Colon (tissue), 2 donors: ENCODE results near the gene CTSF.
"Not testable (repeated sequence)": the region's sequence is repeated elsewhere in the genome, so short reads cannot be mapped to it uniquely, and the experiment has no call there.

ENCODE experiments used
- FAIRE-seq: peaks from 2 replicates; lab custom pipeline; 2012; peaks lifted over from hg19 to GRCh38; lab: Jason Lieb, UNC
- donor health status: control.
- donor health status: control.

Gene CTSF

DNA sequence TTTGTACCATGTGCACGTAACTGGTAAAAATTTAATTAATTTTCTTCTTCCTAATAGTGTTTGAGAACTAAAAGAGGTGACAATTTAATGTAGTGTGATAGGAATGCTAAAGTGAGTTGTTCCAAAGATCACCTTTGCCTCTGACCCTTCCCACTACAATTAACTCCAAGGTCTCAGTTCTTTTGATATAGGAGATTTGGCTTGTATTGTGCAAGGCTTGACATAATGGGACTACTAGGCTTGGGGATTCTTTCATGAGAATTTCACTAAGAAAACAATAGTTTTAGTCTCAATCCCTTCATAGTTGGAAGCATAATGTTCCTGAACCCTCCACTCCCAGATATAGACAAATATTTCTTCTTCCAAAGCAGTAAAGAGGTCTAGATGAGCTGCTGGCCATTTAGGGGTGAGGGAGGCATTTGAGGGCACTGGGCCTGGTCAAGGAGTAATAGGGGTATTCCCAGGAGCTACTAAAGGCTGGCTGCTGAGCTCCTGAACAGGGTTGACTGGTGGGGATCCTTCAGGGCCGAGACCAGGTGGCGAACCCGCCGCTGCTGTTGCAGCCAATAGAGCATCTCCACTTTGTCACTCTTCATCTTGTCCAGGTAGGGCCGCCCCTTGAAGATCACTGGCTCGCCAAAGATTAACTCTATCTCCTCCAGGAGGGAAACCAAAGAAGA, 21.7 kb upstream of the CTSF start:
- FAIRE-seq, result no peak

DNA sequence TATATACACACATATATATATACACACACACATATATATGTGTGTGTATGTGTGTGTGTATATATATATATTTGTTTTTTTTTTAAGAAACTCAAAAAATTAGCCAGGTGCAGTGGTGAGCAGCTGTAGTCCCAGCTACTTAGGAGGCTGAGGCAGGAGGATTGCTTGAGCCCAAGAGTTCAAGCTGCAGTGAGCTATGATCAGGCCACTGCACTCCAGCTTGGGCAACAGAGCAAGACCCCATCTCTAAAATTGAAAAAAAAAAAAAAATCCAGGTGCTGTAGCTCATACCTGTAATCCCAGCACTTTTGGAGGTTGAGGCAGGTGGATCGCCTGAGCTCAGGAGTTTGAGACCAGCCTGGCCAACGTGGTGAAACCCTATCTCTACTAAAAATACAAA, 20.9 kb upstream of the CTSF start:
- FAIRE-seq, result not testable (repeated sequence)

DNA sequence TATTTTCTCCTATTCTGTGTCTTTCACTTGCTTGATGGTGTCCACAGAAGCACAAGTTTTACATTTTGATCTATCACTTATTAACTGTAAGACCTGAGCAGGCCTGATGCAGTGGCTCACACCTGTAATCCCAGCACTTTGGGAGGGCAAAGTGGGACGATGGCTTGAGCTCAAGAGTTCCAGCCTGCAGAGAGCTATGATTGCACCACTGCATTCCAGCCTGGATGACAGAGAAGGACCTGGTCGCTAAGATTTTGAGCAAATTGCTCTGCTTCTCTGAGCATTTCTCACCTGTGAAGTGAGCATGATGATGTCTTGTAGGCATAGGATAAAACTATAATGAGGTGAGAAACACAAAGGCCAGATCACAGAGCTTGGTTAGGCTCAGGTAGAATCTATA, 17.7 kb upstream of the CTSF start:
- FAIRE-seq, result no peak

DNA sequence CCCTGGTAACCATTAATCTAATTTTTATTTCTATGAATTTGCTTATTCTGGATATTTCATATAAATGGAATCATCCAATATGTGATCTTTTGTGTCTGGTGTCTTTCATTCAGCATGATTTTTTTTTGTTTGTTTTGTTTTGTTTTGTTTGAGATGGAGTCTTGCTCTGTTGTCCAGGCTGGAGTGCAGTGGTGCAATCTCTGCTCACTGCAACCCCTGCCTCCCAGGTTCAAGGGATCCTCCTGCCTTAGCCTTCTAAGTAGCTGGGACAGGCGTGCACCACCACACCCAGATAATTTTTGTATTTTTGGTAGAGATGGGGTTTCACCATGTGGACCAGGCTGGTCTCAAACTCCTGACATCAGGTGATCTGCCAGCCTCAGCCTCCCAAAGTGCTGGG, 17.0 kb upstream of the CTSF start:
- not testable (repeated sequence) for FAIRE-seq

DNA sequence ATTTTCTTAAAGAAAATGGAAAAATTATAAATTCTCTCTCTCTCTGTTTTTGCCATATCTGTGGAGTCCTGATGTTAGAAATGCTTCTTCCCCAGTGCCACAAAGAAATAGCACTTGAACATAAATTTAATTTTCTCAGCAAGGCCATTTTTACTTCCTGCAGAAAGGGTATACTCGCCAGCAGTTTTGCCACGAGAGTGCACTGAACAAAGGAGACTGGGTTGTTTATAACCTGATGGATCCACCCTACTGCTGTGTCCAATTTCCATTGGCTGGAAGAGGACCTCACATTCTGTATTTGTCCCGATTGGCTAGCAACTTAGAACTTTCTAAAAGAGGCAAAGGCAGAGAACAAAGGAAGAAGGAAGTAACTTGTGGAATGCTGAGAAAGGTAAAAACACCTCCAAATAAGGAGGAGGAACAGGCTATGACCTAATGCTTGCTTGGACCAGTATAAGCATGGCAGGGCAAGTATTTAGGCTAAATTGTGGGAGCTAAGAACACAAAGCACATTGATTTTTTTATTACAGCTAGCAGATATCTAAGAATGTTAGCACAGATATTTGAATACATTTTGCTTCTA, 14.2 kb upstream of the CTSF start:
- not testable (repeated sequence) for FAIRE-seq

DNA sequence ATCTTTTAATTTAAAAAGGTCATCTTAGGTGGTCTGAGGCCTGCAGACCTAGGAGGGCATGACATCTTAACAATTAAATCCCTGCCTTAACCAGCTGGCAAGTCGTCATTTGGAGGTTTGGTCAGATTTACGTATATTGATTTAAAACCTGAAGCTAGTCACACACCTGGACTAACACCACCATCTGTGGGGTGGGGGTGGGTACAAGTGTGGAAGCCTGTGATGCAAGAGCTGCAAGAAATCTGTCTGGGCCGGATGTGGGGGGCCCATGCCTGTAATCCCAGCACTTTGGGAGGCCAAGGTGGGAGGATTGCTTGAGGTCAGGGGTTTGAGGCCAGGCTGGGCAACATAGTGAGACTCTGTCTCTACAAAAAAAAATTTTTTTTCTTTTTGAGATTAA, 12.9 kb upstream of the CTSF start:
- FAIRE-seq, result no peak

DNA sequence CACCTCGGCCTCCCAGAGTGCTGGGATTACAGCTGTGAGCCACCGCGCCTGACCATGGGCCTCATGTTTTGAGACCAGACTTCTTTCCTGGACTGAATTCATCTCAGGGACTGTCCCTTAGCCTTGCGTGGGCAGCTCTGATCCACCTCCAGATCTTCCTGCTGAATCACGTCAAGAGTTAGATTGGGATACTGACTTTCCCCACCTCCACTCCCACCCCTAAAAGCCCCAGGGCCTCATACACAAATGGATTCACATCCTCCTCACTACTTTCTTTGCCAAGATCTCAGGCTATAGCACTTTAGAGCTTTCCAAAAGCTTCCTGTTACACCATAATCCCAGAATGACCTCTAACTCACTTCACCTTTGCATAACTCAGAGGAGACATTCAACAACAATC, 12.4 kb upstream of the CTSF start:
- FAIRE-seq, result no peak

DNA sequence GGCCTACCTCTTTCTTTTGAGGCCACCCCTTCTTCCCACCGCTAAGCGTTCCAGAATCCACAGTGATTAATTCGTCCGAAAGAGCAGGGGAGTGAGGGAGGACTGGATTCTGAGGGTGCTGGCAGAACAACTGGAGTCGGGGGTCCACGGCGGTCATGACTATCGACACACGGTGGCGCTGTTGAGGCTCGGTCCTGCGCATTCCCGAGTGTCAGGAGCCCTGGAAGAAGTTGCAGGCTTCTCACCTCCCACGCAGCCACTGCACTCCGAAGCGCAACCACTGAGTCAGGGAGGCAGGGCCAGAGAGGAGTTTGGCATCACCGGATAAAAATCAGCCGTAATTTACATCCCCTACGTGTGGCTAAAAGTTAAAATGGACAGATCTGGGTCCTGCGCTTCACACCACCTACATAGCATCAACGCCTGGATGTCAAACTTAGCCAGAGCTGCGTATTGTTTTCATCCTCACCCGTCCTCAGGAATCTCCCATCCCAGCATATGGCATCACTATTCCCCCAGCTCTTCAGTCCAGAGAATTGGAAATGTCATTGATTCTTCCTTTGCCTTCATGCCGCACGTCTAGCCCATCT, 10.7 kb upstream of the CTSF start:
- FAIRE-seq, result no peak

DNA sequence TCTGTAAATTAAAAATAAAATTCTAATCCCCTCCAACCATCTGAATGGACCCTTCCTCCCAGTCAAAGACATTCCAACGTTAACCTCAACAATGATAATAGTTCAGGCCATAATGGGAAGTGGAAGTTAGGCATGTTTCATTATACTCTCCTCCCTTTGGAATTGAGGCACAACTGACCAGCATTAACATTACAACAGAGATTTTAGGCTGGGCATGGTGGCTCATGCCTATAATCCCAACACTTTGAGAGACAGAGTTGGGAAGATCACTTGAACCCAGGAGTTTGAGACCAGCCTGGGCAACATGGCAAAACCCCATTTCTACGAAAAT, 2.4 kb upstream of the CTSF start:
- FAIRE-seq, result no peak

DNA sequence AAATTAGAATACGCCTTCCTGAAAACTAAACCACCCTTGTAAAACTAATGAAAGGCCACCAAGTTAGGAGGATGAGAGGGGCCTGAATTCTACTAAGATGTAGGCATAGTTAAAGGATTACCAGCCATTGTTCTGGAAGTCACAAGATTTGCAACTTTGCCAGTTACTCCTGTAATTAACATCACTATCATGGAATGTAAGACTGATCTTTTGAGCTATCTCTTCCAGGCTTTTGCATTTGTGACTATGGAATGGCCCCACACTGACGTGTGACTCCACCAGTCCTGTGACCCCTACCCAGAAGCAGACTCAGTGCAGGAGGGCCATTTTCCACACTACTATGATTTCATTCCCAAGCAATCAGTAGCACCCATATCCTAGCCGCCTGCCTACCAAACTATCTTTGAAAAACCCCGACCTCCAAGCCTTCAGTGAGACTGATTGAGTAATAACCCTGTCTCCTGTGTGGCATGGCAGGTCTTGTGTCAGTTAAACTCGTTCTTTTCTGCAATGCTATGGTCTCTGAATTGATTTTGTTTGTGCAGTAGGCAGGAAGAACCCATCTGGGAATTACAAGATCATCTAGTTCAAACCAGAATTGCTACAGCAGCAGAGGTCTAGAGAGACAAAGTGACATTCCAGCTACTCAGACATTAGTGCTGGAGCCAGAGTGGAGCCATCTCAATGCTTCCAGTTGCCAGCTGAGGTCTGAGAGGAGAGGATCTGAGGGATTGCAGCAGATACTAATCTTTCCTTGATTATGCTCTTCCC, 1.9 kb upstream of the CTSF start:
- FAIRE-seq, result no peak

DNA sequence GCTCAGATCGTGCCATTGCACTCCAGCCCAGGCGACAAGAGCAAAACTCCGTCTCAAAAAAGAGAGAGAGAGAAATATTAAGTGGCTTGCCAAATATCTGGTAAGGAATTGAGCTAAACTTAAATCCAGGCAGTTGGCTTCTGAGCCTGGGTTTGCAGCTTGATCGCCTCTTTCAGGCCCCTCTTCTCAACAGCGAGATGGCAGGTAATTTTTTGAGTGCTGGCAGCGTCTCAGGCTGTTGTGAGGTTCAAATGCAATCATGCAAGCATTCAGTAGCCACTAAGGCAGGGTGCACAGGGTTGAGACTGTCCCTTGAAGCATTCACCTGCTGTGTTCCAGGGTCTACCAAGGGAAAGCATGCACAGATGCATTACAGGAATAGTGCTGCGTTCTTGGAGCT, 670 bp upstream of the CTSF start:
- FAIRE-seq, result no peak

DNA sequence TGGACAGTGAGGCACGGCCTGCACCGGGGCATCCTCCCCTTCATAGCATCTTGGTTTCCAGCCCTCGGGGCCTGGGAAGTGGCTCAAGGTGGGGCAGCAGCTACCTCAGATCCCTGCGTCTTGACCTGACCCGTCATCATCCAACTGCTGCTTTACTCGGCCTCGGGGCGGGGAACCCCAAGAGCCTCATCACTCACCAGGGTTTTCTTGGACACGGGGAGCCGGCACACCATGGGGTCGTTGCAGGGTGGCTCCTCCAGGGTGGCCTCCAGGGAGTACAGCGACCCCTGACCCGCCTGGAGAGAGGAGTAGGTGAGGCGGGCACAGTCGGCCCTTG, 651 bp downstream of the CTSF start:
- no peak for FAIRE-seq

DNA sequence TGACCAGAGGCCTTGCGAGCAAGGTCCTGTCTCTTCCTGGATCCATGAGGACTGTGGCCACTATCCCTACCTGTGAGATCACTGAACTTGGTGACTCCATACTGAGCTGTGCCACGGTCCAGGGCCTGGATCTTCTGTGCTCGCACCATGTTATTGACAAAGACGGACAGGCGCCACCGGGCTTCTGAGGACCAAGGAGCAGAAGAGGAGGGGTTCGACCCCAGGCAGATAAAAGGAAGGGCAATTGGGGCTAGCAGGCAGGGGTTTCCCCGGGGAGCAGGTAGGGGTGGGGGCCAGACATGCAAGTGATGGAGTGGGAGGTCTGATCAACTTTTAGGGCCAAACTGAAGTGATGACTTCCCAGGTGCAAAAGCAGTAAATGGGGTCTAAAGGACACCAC, 2.2 kb downstream of the CTSF start:
- no peak for FAIRE-seq

DNA sequence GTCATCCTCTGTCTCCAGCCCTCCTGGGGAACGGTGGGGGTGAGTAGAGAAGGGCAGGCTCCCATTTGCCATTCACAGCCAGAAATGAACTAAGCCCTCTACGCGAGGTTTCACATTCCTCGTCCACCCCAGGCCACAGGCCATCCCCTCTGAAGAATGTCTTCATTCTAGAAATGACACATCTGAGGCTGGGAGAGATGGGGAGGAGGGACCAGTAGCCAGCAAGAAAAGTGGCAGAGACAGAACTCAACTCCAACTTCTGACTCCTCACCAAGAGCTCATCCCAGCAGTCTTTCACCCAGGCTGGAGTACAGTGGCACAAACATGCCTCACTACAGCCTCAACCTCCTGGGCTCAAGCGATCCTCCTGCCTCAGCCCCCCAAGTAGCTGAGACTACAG, 3.4 kb downstream of the CTSF start:
- no peak for FAIRE-seq

DNA sequence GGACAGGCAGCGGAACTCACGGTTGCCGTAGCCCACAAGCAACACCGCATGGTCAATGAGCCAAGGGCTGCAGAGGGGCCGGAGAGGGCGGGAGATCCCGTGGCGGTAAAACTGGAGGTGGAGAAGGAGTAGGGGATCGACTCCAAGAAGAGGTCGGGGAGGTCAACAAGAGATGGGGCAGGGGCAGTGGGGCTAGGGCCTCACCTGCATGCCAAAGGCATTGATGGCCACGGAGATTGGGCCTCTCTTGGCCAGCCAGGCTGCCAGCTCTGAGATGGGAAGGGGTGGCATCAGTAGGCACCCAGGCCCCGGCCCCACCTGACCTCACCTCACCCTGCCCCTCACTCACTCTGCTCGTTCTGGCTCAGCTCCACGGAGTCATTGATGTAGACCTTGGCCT, 3.9 kb downstream of the CTSF start:
- FAIRE-seq, result no peak

DNA sequence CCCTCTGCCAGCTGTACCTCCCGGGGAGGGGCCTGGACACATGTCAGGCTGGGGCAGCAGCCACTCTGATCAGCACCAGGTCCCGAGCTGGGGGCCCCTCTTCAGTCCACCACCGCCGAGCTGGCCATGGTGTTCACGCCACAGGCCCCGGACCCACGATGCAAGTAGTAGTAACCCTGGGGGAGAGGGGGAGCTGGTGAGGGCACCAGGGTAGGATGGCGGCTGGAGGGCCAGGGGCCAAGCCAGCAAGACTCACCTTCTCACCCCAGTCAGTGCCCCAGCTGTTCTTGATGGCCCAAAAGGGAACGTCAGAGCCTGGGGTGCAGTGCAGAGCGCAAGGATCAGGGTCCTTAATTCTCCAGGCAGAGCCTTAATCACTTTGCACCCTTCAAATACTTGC, 4.6 kb downstream of the CTSF start:
- no peak for FAIRE-seq

DNA sequence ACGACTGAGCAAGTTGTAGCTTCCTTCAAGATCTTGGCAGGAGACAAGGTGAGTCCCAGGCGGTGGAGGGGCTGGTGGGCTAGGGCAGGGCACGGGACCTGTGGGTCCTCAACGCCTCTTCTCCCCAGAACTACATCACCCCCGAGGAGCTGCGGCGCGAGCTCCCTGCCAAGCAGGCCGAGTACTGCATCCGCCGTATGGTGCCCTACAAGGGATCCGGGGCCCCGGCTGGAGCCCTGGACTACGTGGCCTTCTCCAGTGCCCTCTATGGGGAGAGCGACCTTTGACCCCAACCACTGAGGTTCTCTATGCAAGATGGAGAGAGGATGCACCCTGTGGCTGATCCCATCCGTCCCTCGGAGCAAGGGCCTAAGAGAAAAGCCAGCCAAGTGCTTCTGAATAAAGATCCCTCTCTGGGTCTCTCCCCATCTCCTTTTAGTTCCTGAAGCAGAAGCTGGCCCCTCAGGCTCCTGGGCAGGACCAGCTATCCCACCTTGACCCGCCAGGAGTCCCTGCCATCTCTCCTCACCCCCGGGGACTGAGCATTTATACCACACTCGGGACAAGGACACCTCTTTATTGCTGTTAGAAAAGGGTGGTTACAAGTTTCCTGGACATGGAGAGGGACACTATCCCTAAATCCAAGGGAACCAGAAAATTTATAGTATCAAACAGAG, 5.4 kb downstream of the CTSF start:
- no peak for FAIRE-seq

DNA sequence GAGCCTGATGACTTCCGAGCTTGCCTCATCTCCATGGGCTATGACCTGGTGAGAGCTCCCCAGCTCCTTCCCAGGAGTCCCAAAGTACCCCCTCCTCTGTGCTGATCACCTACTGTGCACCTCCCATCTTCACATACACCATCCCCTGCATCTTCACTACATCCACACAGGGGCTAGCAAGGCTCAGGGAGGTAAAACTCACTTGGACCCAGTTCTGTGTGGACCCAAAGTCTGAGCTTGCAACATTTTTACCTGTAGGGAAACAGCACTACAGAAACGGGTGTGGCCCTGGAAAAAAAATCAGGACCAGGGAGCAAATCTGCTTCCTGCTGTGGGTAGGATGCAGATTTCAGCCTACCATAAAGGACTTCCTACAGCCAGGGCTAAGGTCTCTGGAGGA, 6.1 kb downstream of the CTSF start:
- FAIRE-seq, result no peak

DNA sequence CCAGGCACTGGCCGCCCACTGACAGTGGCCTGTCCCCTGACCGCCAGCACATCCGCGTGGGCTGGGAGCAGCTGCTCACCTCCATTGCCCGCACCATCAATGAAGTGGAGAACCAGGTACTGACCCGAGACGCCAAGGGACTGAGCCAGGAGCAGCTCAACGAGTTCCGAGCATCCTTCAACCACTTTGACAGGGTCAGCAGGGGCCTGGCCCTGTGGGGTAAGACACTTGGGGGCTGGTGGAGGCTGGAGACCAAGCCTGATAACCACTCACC, 6.5 kb downstream of the CTSF start:
- no peak for FAIRE-seq

DNA sequence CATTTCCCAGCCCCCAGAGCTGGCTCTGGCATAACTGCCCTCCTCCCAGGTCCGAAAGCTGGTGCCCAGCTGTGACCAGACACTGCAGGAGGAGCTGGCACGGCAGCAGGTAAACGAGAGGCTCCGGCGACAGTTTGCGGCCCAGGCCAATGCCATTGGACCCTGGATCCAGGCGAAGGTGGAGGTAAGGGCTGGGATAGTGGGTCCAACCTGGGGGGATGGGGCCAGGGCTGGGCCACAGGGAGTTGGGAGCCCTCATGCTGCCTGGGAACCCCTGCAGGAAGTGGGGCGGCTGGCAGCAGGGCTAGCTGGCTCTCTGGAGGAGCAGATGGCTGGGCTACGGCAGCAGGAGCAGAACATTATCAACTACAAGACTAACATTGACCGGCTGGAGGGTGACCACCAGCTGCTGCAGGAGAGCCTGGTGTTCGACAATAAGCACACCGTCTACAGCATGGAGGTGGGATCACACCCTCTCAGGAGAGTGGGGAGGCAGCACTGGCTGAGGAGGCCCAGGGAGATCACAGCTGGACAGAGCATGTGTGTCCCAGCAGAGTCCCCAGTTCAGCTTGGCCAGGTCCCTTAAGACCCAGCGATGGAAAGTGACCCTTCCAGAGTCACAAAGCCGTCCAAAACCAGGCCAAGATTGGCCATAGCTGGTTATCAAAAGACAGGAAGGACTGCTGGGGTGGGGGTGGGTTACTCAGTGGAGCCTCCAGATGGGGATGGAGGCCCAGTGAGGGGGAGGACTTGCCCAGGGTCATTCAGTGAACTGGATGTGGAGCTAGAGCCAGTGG, 7.0 kb downstream of the CTSF start:
- no peak for FAIRE-seq

DNA sequence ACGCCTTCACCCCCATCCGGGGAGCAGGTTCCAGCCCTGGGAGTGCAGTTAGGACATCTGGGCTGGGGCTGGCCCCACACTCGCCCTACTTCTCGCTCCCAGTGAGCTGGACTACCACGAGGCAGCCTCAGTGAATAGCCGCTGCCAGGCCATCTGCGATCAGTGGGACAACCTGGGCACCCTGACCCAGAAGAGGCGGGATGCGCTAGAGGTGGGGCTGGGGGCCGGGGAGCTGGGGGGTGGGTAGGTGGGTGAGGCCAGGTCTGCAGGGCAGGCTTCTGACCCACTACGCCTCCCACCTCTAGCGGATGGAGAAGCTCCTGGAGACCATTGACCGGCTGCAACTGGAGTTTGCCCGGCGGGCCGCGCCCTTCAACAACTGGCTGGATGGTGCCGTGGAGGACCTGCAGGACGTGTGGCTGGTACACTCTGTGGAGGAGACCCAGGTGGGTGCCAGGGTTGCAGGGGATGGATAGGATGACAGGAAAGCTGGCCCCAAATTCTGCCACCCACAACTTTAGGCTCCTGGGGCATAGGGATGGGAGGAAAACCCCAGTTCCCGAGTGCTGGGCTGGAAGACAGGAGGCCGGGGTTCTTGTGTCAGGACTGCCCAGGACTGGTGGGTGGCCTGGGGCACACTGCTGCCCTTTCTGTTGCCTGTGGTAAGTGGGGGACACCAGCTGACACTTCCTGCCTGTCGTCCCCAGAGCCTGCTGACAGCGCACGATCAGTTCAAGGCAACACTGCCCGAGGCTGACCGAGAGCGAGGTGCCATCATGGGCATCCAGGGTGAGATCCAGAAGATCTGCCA, 8.3 kb downstream of the CTSF start:
- no peak for FAIRE-seq
